Ishikawa (cell line): Measurements from ENCODE around the gene CCDC134.

Source experiments
- CEBPB ChIP-seq: IDR thresholded peaks from 2 replicates; pipeline ENCODE4 v1.6.1; 2012
- CREB1 ChIP-seq: IDR thresholded peaks from 2 replicates; pipeline ENCODE4 v1.6.1; 2012; ENCODE audit warnings: low read depth
- EGR1 ChIP-seq: IDR thresholded peaks from 2 replicates; pipeline ENCODE4 v1.6.1; 2012
- EP300 ChIP-seq: IDR thresholded peaks from 2 replicates; pipeline ENCODE4 v1.6.1; 2012; ENCODE audit warnings: borderline replicate concordance
- FOXM1 ChIP-seq: IDR thresholded peaks from 2 replicates; pipeline ENCODE4 v1.6.1; 2012; ENCODE audit warnings: low read depth, borderline replicate concordance
- MAX ChIP-seq: IDR thresholded peaks from 2 replicates; pipeline ENCODE4 v1.6.1; 2012
- NFIC ChIP-seq: IDR thresholded peaks from 2 replicates; pipeline ENCODE4 v1.6.1; 2012
- RAD21 ChIP-seq: IDR thresholded peaks from 2 replicates; pipeline ENCODE4 v1.6.1; 2012; ENCODE audit warnings: low read depth
- REST ChIP-seq: IDR thresholded peaks from 2 replicates; pipeline ENCODE4 v1.6.1; 2012; ENCODE audit warnings: low read depth, mild to moderate bottlenecking
- TAF1 ChIP-seq: IDR thresholded peaks from 2 replicates; pipeline ENCODE4 v1.6.1; 2012; ENCODE audit warnings: low read depth, mild to moderate bottlenecking
- TCF12 ChIP-seq: IDR thresholded peaks from 2 replicates; pipeline ENCODE4 v1.6.1; 2012; ENCODE audit warnings: low read depth
- TEAD4 ChIP-seq: IDR thresholded peaks from 2 replicates; pipeline ENCODE4 v1.6.1; 2012
- YY1 ChIP-seq: IDR thresholded peaks from 2 replicates; pipeline ENCODE4 v1.6.1; 2012; ENCODE audit warnings: low read depth
- ZBTB7A ChIP-seq: IDR thresholded peaks from 2 replicates; pipeline ENCODE4 v1.6.1; 2012; ENCODE audit warnings: low read depth

GRCh38 chr22:41844036-41844435 lies 43.6 kb downstream of the CCDC134 start:
- TF ChIP-seq EP300 (no peak), RAD21 (no peak), TEAD4 (no peak), FOXM1 (no peak), YY1 (no peak), REST (no peak), EGR1 (no peak), MAX (no peak), TAF1 (no peak), NFIC (no peak), CEBPB (no peak), ZBTB7A (no peak), CREB1 (no peak), TCF12 (no peak)
